ENCODE data around the gene B3GNT7.
"Not testable (repeated sequence)": the region's sequence is repeated elsewhere in the genome, so short reads cannot be mapped to it uniquely, and the experiment has no call there.

B3GNT7 gene

GRCh38 chr2:231369580-231370428 is 25.7 kb upstream of the B3GNT7 start:
- no peak for FAIRE-seq
- no peak for DNase-seq (ENCODE audit: insufficient read length)
- TF ChIP-seq POLR2AphosphoS5 (IDR thresholded peaks at IDR 0.05; ENCODE audit: low read depth, low read length) (no peak), TAF1 (IDR thresholded peaks at IDR 0.05; ENCODE audit: borderline replicate concordance, low read depth, low read length) (no peak), POLR2A (IDR thresholded peaks at IDR 0.05; ENCODE audit: low read depth, low read length) (no peak)

- no peak for TF ChIP-seq POLR2AphosphoS5 (IDR thresholded peaks at IDR 0.05; ENCODE audit: low read depth, low read length)
- no peak for DNase-seq (ENCODE audit: insufficient read length)
- no peak for FAIRE-seq
Observed at GRCh38 chr2:231370429-231370748, 25.1 kb upstream of the B3GNT7 start.

- no peak for TF ChIP-seq TAF1 (IDR thresholded peaks at IDR 0.05; ENCODE audit: borderline replicate concordance, low read depth, low read length)
- no peak for TF ChIP-seq POLR2AphosphoS5 (IDR thresholded peaks at IDR 0.05; ENCODE audit: low read depth, low read length)
- no peak for TF ChIP-seq POLR2A (IDR thresholded peaks at IDR 0.05; ENCODE audit: low read depth, low read length)
- DNase-seq (ENCODE audit: insufficient read length) (no peak), FAIRE-seq (no peak)
Observed at GRCh38 chr2:231370749-231371429, 24.6 kb upstream of the B3GNT7 start.

GRCh38 chr2:231371430-231372054 is 24.0 kb upstream of the B3GNT7 start:
- DNase-seq (ENCODE audit: insufficient read length) (no peak), FAIRE-seq (no peak)

GRCh38 chr2:231372326-231372725 is 23.2 kb upstream of the B3GNT7 start:
- DNase-seq (ENCODE audit: insufficient read length) = no peak
- no peak for FAIRE-seq
- TF ChIP-seq POLR2A (IDR thresholded peaks at IDR 0.05; ENCODE audit: low read depth, low read length) = no peak

More at GRCh38 chr2:231371430-231372054, 24.0 kb upstream of the B3GNT7 start:
- TF ChIP-seq POLR2A (IDR thresholded peaks at IDR 0.05; ENCODE audit: low read depth, low read length) (no peak), POLR2AphosphoS5 (IDR thresholded peaks at IDR 0.05; ENCODE audit: low read depth, low read length) (no peak), TAF1 (IDR thresholded peaks at IDR 0.05; ENCODE audit: borderline replicate concordance, low read depth, low read length) (no peak)

GRCh38 chr2:231373184-231373583 is 22.3 kb upstream of the B3GNT7 start:
- FAIRE-seq (no peak), DNase-seq (ENCODE audit: insufficient read length) (no peak)
- TF ChIP-seq POLR2A (IDR thresholded peaks at IDR 0.05; ENCODE audit: low read depth, low read length) = no peak

- no peak for FAIRE-seq
- no peak for DNase-seq (ENCODE audit: insufficient read length)
- TF ChIP-seq POLR2AphosphoS5 (IDR thresholded peaks at IDR 0.05; ENCODE audit: low read depth, low read length) (no peak), POLR2A (IDR thresholded peaks at IDR 0.05; ENCODE audit: low read depth, low read length) (no peak), TAF1 (IDR thresholded peaks at IDR 0.05; ENCODE audit: borderline replicate concordance, low read depth, low read length) (no peak)
Observed at GRCh38 chr2:231373786-231374349, 21.6 kb upstream of the B3GNT7 start.

GRCh38 chr2:231374771-231375170 is 20.7 kb upstream of the B3GNT7 start:
- no peak for TF ChIP-seq TAF1 (IDR thresholded peaks at IDR 0.05; ENCODE audit: borderline replicate concordance, low read depth, low read length)
- TF ChIP-seq POLR2A (IDR thresholded peaks at IDR 0.05; ENCODE audit: low read depth, low read length) = no peak
- no peak for TF ChIP-seq POLR2AphosphoS5 (IDR thresholded peaks at IDR 0.05; ENCODE audit: low read depth, low read length)
- no peak for FAIRE-seq
- DNase-seq (ENCODE audit: insufficient read length) = no peak

GRCh38 chr2:231375994-231376615 is 19.4 kb upstream of the B3GNT7 start:
- DNase-seq (ENCODE audit: insufficient read length); FAIRE-seq: not testable (repeated sequence)

GRCh38 chr2:231376857-231377256 is 18.7 kb upstream of the B3GNT7 start:
- FAIRE-seq = no peak
- TF ChIP-seq TAF1 (IDR thresholded peaks at IDR 0.05; ENCODE audit: borderline replicate concordance, low read depth, low read length) (no peak), POLR2A (IDR thresholded peaks at IDR 0.05; ENCODE audit: low read depth, low read length) (no peak)
- DNase-seq (ENCODE audit: insufficient read length) = no peak

- DNase-seq (ENCODE audit: insufficient read length) (no peak), FAIRE-seq (no peak)
- TF ChIP-seq POLR2AphosphoS5 (IDR thresholded peaks at IDR 0.05; ENCODE audit: low read depth, low read length) (no peak), POLR2A (IDR thresholded peaks at IDR 0.05; ENCODE audit: low read depth, low read length) (no peak), TAF1 (IDR thresholded peaks at IDR 0.05; ENCODE audit: borderline replicate concordance, low read depth, low read length) (no peak)
Observed at GRCh38 chr2:231378026-231378722, 17.3 kb upstream of the B3GNT7 start.
